Stimulated activated CD8-positive, alpha-beta memory T cell treated with anti-CD3 and anti-CD28 coated beads, Interleukin-15, amount 100 ng/mL, for 1 hour (primary cell): ENCODE data around the gene ZNF555.

Experiments used
- DNase-seq: peaks from one replicate; pipeline ENCODE4 v3.0.0-alpha.2; 2020; ENCODE audit warnings: low read depth

Gene ZNF555

DNA sequence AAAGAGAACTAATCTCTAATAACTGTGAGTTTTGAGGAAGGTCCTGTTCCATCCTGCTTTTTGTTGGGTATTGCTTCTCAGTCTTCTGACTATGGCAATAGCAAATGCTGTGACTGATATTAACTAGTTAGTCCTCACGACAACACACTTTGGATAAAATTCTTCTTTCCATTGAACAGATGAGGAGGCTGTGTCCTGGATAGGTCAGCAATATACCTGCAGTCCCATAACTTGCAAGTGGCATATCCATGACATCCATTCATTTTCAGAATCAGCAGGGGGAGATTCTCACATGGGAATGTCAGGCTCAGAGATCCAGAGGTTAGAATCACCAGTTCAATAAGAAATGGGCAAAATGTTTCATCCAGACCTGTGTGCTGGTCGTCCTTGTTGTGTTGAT lies 14.3 kb upstream of the ZNF555 start:
- no peak for DNase-seq

- DNase-seq, result no peak
Measured at GRCh38 chr19:2827840-2828489, 13.3 kb upstream of the ZNF555 start.

DNA sequence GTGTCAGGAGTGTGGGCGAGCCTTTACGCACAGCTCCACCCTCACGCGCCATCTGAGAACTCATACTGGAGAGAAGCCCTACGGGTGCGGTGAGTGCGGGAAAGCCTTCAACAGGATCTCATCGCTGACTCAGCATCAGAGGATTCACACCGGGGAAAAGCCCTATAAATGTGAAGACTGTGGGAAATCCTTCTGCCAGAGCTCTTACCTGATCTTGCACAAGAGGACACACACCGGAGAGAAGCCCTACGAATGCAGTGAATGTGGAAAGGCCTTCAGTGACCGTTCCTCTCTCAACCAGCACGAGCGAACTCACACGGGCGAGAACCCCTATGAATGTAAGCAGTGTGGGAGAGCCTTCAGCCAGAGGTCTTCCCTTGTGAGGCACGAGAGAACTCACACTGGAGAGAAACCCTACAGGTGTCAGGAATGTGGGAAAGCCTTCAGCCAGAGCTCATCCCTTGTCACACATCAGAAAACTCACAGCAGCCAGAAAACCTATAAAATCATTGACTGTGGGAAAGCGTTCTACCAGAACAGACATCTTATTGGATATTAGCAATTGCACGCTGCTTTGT lies 6.9 kb upstream of the ZNF555 start:
- no peak for DNase-seq

GRCh38 chr19:2837430-2837829 lies 3.8 kb upstream of the ZNF555 start:
- no peak for DNase-seq

DNA sequence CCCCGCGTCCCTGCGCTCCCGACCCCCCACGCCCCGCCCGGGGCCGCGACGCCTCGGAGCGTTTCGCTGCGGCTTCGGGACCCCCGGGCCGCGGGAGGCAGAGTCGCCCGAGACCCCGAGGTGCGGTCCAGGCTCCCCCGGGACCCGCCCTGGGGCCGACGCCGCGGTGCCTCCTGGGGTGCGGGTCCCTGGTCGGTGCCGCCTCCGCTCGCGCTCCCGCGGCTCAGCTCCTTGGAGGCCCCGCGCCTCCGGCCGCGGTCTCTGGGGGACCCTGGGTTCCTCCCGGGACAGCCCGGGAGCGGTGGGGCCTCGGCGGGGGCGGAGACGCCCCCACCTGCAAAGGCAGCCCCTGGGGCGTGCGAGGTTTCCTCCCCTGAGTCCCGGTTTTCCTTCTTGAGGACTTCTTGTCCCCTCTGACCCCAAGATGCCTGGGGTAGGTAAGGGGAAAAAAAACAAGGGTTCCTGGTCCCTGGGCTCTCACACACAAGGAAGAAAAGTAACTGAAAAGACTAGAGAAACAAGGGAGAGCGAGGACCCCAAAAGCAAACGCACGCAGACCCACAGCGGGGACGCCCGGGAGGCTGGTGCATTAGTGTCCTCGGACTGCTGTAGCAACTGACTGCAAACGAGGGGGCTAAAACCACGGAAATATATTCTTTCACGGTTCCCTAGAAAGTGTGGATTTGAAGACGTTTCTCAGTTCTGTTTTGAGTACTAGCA lies 740 bp downstream of the ZNF555 start:
- DNase-seq, result no peak

DNA sequence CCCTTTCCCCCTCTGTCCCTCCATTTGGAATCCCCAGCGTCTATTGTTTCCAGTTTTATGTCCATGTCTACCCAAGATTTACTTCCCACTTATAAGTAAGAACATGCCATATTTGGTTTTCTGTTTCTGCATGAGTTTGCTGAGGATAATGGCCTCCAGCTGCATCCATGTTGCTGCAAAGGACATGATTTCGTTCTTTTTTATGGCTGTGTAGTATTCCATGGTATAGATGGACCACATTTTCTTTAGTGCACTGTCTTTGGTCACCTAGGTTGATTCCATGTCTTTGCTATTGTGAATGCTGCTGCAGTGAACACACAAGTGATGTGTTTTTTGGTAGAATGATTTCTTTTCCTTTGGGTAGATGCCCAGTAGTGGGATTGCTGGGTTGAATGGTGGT lies 3.8 kb downstream of the ZNF555 start:
- no peak for DNase-seq

GRCh38 chr19:2846180-2846894 lies 5.1 kb downstream of the ZNF555 start:
- no peak for DNase-seq

DNA sequence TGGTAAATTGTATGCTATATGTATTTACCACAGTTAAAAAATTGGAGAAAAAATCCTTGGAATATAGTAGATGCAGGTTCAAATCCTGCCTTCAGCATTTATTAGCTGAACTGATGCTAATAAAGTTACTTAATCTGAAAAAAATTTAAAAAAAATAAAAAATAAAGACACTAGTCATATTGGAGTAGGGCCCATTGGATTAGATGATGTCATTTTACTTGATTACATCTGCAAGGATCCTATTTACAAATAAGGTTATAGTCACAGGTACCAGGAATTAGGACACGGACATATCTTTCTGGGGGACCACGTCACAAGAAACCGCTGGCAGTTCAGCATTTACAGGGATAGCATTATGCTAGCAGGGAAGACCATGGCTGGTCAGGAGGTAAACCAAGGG lies 6.2 kb downstream of the ZNF555 start:
- DNase-seq, result no peak

- DNase-seq, result no peak
Measured at GRCh38 chr19:2848616-2849015, 7.3 kb downstream of the ZNF555 start.

DNA sequence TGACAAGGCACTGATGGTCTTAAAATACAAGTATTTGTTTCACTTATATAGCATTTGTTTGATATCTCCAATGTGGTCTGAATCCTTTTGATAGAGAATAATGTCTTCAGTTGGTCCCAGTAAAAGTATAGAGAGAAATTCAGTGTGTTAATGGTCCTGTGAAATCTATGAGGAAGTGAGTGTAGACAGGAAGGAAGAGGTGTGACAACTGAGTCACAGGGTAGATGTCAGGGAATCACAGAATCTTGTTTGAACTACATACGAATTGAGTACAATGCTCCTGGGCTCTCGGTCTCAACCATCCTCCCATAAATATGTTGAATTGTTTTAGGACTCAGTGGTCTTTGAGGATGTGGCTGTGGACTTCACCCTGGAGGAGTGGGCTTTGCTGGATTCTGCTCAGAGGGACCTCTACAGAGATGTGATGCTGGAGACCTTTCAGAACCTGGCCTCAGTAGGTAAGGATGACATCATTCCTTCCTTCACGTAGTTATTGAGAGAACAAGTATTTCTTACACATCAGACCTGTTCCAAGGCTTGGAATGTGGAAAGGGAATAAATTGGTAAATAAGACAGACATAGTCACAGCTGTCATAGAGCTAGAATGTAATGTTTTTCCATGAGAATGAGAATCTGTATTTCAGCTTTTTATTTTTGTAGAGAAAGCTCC lies 9.1 kb downstream of the ZNF555 start:
- no peak for DNase-seq

DNA sequence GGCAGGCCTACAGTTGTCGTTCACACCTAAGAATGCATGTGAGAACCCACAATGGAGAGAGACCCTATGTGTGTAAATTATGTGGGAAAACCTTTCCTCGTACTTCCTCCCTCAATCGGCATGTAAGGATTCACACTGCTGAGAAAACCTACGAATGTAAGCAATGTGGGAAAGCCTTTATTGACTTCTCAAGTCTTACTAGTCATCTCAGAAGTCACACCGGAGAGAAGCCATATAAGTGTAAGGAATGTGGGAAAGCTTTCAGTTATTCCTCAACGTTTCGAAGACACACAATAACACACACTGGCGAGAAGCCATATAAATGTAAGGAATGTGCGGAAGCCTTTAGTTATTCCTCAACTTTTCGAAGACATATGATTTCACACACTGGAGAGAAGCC lies 11.3 kb downstream of the ZNF555 start:
- no peak for DNase-seq

DNA sequence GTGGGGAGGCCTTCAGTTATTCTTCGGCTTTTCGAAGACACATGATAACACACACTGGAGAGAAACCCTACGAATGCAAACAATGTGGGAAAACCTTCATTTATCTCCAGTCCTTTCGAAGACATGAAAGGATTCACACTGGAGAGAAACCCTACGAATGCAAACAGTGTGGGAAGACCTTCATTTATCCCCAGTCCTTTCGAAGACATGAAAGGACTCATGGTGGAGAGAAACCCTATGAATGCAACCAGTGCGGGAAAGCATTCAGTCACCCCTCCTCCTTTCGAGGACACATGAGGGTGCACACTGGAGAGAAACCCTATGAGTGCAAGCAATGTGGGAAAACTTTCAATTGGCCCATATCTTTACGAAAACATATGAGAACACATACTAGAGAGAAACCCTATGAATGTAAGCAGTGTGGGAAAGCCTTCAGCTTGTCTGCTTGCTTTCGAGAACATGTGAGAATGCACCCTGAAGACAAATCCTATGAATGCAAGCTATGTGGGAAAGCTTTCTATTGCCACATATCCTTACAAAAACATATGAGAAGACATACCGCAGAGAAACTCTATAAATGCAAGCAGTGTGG lies 11.8 kb downstream of the ZNF555 start:
- DNase-seq, result no peak

DNA sequence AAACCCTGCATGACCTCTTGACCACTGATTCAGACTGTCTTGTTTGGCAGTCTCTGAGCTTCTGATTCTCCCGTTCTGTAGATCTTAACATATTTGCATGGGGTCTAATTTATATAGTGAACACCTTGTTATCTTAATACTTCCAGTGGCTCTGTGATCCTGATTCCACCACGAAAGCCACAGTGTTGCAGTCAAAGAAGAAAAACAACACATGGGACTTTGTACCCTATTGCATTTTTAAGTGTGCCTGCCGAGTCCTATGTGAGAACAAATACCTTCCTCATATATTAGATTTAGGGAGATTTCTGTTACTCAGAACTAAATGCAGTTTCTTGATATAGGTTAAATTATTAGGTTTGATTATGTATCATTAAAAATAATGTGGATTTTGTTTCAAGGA lies 13.6 kb downstream of the ZNF555 start:
- DNase-seq, result no peak

DNA sequence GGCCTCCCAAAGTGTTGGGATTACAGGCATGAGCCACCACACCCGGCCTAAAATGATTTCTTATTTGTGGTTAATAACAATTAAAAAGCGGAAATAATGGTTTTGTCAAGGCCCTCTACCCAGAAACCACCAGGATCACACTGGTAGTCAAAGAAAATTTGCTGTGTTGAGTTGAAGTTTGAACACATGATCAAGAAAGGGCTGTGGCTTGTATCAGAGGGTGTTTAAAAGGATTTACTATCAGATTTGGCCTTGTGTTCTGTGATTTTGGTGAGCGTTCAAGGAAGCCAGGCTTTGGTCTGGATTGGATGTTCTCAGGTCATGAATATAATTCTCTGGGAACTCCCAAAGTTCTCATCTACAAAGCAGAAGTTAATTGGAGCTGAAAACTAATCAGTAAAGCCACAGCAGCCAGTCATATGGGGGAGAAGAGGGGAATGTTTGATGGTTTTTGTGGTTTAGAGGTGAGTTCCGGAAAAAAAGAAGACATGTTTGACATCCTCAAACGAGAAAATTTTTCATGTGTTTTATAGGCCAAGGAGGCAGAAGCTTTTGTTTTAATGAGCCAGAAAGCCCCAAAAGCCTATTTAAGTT lies 15.3 kb downstream of the ZNF555 start:
- no peak for DNase-seq

GRCh38 chr19:2858864-2859263 lies 17.6 kb downstream of the ZNF555 start:
- no peak for DNase-seq

- no peak for DNase-seq
Measured at GRCh38 chr19:2863816-2864215, 22.5 kb downstream of the ZNF555 start.

- no peak for DNase-seq
Measured at GRCh38 chr19:2865334-2866100, 24.2 kb downstream of the ZNF555 start.

GRCh38 chr19:2866495-2867024 lies 25.3 kb downstream of the ZNF555 start:
- DNase-seq, result no peak

GRCh38 chr19:2867025-2867991 lies 26.0 kb downstream of the ZNF555 start, which contains the start of gene ZNF556:
Gene ZNF556, plus strand, starts transcription at chr19:2867335. Its CDS starts 87 bp downstream, at chr19:2867422.
- DNase-seq, result no peak
